GM04503 (cell line): ENCODE results near the gene IL20RB.

ENCODE experiments used
- DNase-seq: peaks from one replicate; pipeline ENCODE4 v3.0.0-alpha.2; 2012; ENCODE audit warnings: low read depth

Gene IL20RB

DNA sequence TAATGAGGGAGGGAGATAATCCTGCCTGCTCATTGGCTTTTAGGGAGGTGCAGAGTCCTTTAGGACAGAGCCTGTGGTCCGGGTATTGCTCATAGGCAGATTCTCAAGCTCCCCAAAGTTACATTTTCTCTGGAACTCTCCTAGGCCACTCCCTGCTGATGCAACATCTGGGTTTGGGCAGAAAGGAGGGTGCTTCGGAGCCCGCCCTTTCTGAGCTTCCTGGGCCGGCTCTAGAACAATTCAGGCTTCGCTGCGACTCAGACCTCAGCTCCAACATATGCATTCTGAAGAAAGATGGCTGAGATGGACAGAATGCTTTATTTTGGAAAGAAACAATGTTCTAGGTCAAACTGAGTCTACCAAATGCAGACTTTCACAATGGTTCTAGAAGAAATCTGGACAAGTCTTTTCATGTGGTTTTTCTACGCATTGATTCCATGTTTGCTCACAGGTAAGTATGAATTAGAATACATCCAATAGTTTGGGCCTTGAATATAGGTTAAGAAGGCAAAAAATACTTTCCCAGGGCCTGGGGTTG is at the start of gene IL20RB:
TSS of gene IL20RB (plus strand) at position 233 of the 538 bp plus-strand sequence. CDS start at position 364, 131 bp downstream.
- peak; percentile 86 for DNase-seq

GRCh38 chr3:136908297-136908696 is 49.5 kb upstream of the IL20RB start:
- DNase-seq: no peak

GRCh38 chr3:136909187-136909586 is 48.6 kb upstream of the IL20RB start:
- no peak for DNase-seq

GRCh38 chr3:136910697-136911096 is 47.1 kb upstream of the IL20RB start:
- no peak for DNase-seq

DNA sequence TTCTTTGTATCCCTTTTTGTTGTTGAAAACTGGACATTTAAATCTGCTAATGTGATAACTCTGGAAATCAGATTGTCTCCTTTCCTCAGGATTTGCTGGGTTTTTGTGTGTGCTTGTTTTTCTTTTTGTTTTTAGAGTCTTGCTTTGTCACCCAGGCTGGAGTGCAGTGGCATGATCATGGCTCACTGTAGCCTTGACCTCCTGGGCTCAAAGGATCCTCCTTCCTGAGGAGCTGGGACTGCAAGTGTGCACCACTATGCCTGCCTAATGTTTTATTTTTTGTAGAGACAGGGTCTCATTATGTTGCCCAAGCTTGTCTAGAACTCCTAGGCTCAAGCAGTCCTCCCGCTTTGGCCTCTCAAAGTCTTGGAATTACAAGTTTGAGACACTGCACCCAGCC is 44.6 kb upstream of the IL20RB start:
- DNase-seq: no peak

- DNase-seq: no peak
Measured at GRCh38 chr3:136914739-136915138, 43.0 kb upstream of the IL20RB start.

DNA sequence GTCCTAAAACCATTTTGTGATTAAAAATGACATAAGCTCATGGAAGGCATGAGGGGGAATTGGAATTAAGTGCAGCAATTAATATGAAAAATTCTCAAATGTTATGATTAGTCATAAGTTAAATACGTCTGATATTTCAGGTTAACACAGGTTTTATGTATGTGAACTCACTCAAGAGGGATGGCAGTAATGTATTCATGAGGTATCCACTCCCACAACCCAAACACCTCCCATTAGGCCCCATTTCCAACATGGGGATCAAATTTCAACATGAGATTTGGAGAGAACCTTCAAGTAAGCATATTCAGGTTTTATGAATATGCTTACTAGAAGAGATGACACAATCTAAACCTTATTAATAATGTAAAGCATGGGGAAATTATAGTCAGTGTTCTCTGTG is 41.6 kb upstream of the IL20RB start:
- DNase-seq: no peak

GRCh38 chr3:136919799-136920580 is 37.8 kb upstream of the IL20RB start:
- no peak for DNase-seq

DNA sequence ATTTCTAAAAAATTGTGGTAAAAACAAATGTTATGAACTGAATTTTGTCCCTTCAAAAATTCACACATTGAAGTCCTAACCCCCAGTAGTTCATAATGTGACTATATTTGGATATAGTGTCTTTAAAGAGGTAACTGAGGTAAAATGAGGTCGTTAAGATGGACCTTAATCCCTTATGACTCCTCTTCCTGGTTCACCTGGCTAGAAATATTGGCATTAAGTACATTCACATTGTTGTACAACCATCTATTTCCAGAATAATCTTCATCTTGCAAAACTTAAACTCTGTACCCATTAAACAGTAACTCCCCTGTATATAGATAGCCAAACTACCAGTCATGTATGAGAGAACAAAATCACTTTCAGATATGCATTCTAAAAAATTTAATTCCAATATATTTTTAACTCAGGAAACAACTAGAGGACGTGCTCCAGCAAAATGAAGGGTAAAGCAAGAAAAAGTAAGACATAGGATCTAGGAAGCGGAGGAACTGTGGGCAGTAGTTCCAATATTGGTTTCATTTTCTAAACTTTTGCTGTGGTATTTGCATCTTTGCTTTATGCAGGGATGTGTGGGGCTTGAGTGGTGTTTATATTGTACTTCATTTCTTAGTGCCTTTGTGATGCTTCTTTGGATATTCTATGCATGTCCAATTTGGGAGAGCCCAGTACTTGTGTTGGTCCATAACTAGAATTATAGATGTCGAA is 36.7 kb upstream of the IL20RB start:
- DNase-seq: no peak

DNA sequence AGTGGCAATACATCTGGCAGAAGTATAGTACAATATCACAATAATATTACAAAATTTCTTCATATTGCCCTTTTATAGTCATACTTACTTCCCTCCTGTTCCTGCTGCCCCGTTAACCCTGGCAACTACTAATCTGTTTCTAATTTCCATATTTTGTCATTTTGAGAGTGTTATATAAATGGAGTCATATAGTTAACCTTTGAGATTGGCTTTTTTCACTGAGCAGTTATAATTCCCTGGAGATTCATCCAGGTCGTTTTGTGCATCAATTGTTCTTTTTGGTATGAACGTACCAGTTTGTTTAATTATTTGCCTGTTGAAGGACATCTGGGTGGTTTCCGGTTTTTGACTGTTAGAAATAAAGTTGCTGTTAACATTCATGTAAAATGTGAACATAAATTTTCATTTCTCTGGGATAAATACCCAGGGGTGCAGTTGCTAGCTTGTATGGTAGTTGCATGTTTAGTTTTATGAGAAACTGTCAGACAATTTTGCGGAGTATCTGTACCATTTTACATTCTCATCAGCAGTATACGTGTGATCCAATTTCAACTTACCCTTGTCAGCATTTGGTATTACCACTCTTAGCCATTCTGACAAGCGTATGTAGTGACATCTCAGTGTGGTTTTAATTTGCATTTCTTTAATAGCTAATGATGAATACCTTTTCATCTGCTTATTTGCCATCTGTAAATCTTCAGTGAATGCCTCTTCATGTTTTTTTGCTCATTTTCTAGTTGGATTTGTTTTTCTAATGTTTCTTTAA is 32.2 kb upstream of the IL20RB start:
- no peak for DNase-seq

DNA sequence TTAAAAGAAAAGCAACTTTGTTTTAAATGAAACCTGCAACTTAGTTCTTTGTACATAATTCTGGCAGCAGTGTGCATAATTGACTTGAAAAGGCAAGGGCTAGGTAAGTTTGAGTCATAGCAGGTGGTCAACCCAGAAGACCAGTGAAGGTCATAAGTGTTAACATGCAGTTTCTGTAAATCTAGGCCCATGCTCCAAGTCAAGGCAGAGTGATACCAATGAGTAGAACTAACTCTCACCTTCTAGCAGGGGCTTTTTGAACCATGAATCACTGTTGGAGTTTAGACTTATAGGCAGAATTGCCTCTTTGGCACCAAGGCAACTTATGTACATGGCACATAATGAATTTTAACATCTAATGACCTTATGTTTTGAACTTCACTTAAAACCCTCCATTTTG is 29.5 kb upstream of the IL20RB start:
- DNase-seq: no peak

- DNase-seq: no peak
Measured at GRCh38 chr3:136929977-136930670, 27.7 kb upstream of the IL20RB start.

DNA sequence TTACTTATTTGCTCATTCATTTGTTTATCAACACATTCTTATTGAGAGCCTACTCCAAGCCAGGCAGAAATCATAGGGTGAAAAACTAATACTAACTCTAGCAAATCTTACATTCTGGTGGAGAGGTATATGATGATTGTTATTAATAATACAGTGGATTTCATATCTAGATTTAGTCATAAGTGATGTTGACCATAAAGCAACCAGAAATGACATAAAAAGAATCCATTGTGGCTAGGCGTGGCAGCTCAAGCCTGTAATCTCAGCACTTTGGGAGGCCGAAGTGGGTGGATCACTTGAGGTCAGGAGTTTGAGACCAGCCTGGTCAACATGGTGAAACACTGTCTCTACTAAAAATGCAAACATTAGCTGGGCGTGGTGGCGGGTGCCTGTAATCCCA is 26.2 kb upstream of the IL20RB start:
- DNase-seq: no peak

GRCh38 chr3:136932523-136932922 is 25.3 kb upstream of the IL20RB start:
- no peak for DNase-seq

DNA sequence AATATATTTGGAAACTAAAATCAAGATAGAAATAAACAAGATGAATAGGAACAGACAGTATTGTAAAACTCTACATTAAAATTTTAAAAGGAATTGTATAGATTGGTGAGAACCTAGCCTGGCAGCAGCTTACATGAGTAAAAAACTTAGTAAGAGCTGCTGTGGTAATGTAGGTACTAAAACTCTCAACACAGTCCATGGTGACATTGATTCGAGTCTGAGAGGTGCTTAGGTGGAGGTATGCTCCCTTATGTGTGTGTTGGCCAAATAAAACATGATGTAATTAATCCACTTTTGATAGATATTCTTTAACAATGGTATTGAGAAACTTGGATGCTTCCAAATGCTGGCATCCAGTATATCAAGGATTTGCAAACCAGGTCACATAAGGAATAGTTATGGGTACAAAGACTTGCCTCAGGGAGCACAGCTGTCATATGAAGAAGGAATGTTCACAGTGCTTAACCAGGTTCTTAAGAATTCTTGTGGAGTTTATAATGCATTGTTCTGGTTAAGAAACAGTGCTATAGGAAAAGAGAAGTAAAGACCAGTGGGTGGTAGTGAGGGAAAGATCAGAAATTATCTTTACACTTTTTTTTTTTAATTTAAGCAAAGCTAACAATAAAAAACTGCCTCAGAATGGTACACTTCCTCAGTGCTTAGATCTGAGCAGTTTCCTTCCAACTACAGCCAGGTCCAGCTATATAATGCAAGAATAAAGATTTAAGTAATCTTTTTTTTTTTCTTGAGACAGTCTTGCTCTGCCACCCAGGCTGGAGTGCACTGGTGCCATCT is 24.6 kb upstream of the IL20RB start:
- DNase-seq: no peak

DNA sequence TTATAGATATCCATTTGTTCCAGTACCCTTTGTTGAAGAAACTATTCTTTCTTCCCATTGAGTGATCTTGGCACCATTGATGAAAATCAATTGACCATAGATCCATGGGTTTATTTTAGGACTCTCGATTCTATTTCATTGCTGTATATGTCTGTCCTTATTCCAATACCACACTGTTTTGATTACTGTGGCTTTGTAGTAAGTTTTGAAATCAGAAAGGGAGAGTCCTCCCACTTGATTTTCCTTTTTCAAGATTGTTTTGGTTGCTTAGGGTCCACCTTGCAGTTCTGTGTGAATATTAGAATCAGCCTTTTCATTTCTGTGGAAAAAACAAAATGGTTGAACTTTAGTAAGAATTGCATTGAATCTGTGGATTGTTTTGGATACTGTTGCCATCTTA is 20.6 kb upstream of the IL20RB start:
- DNase-seq: no peak

GRCh38 chr3:136937851-136938250 is 19.9 kb upstream of the IL20RB start:
- no peak for DNase-seq

DNA sequence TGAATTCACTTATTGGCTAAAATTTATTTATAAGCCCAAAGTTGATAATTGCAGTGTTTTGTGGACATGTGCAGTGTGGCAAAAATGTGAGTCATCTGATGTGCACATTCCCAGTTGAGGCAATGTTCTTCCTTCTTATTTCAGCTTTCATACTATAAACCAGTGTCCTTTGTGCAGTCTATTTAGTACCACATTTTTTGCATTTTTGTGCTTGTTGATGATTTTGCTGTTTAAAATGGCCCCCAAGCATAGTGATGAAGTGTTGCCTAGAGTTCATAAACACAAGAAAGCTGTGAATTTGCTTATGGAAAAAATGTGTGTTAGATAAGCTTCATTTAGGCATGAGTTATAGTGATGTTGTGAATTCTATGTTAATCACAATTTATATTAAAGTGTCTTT is 19.4 kb upstream of the IL20RB start:
- peak; percentile 65 for DNase-seq

DNA sequence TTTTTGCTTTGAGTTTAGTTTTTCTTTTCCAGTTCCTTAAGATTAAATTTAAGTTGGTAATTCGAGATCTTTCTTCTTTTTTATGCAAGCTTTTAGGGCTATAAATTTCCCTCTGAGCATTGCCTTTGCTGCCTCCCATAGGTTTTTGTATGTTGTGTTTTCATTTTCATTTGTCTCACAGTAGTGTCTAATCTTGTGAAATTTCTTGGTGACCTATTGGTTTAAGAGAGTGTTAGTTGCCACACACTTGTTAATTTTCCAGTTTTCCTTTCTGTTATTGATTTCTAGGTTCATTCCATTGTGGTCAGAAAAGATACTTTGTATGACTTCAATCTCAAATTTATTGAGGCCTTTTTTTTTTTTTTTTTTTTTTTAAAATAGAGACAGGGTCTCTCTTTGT is 18.3 kb upstream of the IL20RB start:
- no peak for DNase-seq

DNA sequence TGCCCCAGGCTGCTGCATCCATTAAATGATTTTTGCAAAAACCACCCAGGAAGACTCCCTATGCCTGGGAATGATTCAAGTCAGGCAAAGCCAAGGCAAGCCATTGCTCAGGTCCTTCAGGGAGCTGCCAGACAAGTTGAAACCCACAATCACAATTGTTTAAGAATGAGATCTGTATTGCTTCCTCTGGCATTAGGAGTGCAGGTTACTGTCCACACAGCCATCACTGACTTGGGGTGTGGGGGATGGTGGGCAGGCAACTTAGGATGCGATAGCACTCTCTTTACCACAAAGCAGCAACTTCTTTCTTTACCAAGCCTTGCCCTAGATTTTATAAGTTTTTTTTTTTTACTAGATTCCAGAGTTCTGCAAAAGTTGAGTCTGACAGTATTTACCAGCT is 15.0 kb upstream of the IL20RB start:
- no peak for DNase-seq

GRCh38 chr3:136943436-136943835 is 14.3 kb upstream of the IL20RB start:
- DNase-seq: no peak
